ENCODE data around the gene KRT79. TPM values are rescaled to one million over a fixed set of nuclear protein-coding genes. Genes with fewer than 3 reads are reported as not detected.

The KRT79 gene
- total RNA-seq, 1 experiment from 2014 or later: not detected

DNA sequence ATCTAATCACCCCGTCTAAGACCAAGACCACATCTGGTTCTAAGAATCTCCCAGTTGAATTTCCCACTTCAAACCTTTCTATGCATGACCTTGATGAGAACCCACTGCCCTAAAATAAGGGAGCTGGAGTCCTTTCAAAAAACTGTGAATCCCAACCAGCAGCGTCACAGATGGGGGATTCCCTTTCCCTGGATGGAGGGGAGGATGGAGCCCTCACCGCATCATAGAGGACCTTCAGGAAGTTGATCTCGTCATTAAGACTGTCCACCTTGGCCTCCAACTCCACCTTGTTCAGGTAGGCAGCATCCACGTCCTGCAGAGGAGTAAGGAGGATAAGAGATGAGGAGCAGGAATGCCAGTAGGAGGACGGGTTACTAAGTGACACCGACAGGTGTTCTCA lies 24.9 kb downstream of the KRT79 start:
- no peak for TF ChIP-seq SIN3A (IDR thresholded peaks at IDR 0.05; ENCODE audit: borderline replicate concordance, insufficient read depth, low read depth, low read length)
- TF ChIP-seq, protein P1, sequence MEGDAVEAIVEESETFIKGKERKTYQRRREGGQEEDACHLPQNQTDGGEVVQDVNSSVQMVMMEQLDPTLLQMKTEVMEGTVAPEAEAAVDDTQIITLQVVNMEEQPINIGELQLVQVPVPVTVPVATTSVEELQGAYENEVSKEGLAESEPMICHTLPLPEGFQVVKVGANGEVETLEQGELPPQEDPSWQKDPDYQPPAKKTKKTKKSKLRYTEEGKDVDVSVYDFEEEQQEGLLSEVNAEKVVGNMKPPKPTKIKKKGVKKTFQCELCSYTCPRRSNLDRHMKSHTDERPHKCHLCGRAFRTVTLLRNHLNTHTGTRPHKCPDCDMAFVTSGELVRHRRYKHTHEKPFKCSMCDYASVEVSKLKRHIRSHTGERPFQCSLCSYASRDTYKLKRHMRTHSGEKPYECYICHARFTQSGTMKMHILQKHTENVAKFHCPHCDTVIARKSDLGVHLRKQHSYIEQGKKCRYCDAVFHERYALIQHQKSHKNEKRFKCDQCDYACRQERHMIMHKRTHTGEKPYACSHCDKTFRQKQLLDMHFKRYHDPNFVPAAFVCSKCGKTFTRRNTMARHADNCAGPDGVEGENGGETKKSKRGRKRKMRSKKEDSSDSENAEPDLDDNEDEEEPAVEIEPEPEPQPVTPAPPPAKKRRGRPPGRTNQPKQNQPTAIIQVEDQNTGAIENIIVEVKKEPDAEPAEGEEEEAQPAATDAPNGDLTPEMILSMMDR (IDR thresholded peaks at IDR 0.05): no peak
- no peak for TF ChIP-seq TCF7L2 (IDR thresholded peaks at IDR 0.05; ENCODE audit: low read depth, low read length)
- TF ChIP-seq, protein P2, sequence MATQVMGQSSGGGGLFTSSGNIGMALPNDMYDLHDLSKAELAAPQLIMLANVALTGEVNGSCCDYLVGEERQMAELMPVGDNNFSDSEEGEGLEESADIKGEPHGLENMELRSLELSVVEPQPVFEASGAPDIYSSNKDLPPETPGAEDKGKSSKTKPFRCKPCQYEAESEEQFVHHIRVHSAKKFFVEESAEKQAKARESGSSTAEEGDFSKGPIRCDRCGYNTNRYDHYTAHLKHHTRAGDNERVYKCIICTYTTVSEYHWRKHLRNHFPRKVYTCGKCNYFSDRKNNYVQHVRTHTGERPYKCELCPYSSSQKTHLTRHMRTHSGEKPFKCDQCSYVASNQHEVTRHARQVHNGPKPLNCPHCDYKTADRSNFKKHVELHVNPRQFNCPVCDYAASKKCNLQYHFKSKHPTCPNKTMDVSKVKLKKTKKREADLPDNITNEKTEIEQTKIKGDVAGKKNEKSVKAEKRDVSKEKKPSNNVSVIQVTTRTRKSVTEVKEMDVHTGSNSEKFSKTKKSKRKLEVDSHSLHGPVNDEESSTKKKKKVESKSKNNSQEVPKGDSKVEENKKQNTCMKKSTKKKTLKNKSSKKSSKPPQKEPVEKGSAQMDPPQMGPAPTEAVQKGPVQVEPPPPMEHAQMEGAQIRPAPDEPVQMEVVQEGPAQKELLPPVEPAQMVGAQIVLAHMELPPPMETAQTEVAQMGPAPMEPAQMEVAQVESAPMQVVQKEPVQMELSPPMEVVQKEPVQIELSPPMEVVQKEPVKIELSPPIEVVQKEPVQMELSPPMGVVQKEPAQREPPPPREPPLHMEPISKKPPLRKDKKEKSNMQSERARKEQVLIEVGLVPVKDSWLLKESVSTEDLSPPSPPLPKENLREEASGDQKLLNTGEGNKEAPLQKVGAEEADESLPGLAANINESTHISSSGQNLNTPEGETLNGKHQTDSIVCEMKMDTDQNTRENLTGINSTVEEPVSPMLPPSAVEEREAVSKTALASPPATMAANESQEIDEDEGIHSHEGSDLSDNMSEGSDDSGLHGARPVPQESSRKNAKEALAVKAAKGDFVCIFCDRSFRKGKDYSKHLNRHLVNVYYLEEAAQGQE (IDR thresholded peaks at IDR 0.05; ENCODE audit: insufficient read depth in 1 of 2, low read depth in 2 of 2, low read length in 1 of 2): no peak
- TF ChIP-seq POLR2AphosphoS5 (IDR thresholded peaks at IDR 0.05; ENCODE audit: low read depth, low read length): no peak
- CTCF ChIA-PET: no interaction called here
- no peak overlapping the region for H3K27ac ChIP-seq (ENCODE audit: low read length)
- H3K27me3 ChIP-seq (ENCODE audit: control insufficient read depth, insufficient read depth, low read length): peaks cover 6% of the 10 kb centered on the region; the same call in 1 of the 2 replicates
- in situ Hi-C loops (cut with HindIII; ENCODE audit: low pct_unique_long_range_greater_than_20kb, low sequenced_read_pairs) (no loop called here), intact Hi-C loops (cut with micrococcal nuclease; ENCODE audit: unreplicated experiment) (no loop called here)
- POLR2A ChIA-PET: no interaction called here
- no peak overlapping the region for H3K4me3 ChIP-seq (ENCODE audit: low read depth in 2 of 2, low read length in 2 of 2)
- H3K36me3 ChIP-seq (ENCODE audit: control insufficient read depth, insufficient read depth, low read length): no peaks in the 10 kb centered on the region
- DNase-seq (ENCODE audit: low read depth, low spot score) (no peak), ATAC-seq (no peak)
- H3K9me3 ChIP-seq (ENCODE audit: control insufficient read depth, insufficient read depth, low read depth, low read length): no peaks in the 10 kb centered on the region
- BruUV-seq (replicated peaks): no TSS peak
- H3K4me1 ChIP-seq (ENCODE audit: control insufficient read depth, insufficient read depth, low read length): no peaks in the 10 kb centered on the region

DNA sequence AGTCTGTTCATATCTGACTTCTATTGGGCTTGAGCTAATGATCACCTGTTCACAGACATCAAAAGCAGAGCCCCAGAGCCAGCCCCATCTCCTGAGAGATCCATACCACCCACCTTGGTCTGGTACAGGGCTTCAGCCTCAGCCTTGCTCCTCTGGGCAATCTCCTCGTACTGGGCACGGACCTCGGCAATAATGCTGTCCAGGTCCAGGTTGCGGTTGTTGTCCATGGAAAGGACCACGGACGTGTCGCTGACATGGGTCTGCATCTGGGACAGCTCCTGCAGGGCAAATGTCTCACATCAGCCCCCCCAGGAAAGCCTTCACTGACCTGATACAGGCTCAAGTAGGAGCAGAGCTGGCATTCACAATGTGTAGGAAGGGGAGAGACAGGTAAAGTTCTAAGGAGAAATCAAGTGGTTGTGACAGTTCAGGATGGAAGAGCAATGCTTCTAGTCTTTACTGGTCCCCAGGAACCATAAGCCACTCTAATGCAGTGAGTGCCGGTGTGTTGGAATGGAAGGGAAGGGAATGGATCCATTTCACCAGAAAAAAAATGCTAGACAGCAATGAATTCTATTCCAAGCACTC lies 25.4 kb downstream of the KRT79 start:
- Histone ChIP-seq H3K4me3 (ENCODE audit: low read depth in 2 of 2, low read length in 2 of 2) (no peak overlapping the region), H3K36me3 (ENCODE audit: control insufficient read depth, insufficient read depth, low read length) (no peaks in the 10 kb centered on the region), H3K27me3 (ENCODE audit: control insufficient read depth, insufficient read depth, low read length) (peaks cover 6% of the 10 kb centered on the region; the same call in 1 of the 2 replicates), H3K27ac (ENCODE audit: low read length) (no peak overlapping the region), H3K4me1 (ENCODE audit: control insufficient read depth, insufficient read depth, low read length) (no peaks in the 10 kb centered on the region), H3K9me3 (ENCODE audit: control insufficient read depth, insufficient read depth, low read depth, low read length) (no peaks in the 10 kb centered on the region)
- in situ Hi-C loops (cut with HindIII; ENCODE audit: low pct_unique_long_range_greater_than_20kb, low sequenced_read_pairs): no loop called here
- CTCF ChIA-PET: no interaction called here
- POLR2A ChIA-PET: no interaction called here
- TF ChIP-seq, protein P1 (IDR thresholded peaks at IDR 0.05): no peak
- TF ChIP-seq, protein P2 (IDR thresholded peaks at IDR 0.05; ENCODE audit: insufficient read depth in 1 of 2, low read depth in 2 of 2, low read length in 1 of 2): no peak
- no peak for TF ChIP-seq POLR2AphosphoS5 (IDR thresholded peaks at IDR 0.05; ENCODE audit: low read depth, low read length)
- TF ChIP-seq SIN3A (IDR thresholded peaks at IDR 0.05; ENCODE audit: borderline replicate concordance, insufficient read depth, low read depth, low read length): no peak
- no TSS peak for BruUV-seq (replicated peaks)
- DNase-seq (ENCODE audit: low read depth, low spot score) (no peak), ATAC-seq (no peak)
- intact Hi-C loops (cut with micrococcal nuclease; ENCODE audit: unreplicated experiment): no loop called here

Data from Panc1 (cell line).